ENCODE data around the gene BRPF3. TPM values are rescaled to one million over a fixed set of nuclear protein-coding genes. Genes with fewer than 3 reads are reported as not detected.

The BRPF3 gene
- total RNA-seq, 1 donor from 2014 or later, result 7.1 TPM

DNA sequence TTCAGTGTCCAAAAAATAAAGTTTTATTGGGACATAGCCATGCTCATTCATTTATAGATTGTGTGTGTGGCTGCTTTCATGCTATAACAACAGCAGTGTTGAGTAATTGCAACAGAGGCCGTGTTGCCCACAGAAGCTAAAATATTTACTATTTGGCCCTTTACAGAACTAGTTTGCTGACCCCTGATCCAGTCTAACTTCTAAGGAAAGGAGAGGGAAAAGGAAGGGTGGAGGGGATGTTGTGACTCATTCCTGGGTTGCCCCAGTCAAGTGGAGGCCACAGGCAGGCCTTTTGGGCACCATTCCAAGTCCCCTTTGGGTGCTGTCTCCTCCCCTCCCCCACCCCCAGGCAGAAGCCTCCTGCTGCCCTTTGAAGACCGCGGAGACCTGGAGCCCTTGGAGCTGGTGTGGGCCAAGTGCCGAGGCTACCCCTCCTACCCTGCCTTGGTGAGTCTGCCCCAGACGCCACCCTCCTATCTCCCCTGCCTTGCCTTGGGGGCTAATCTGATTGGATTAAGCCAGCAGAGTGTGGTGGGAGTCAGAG lies 28.4 kb downstream of the BRPF3 start:
- TF ChIP-seq, protein P1, sequence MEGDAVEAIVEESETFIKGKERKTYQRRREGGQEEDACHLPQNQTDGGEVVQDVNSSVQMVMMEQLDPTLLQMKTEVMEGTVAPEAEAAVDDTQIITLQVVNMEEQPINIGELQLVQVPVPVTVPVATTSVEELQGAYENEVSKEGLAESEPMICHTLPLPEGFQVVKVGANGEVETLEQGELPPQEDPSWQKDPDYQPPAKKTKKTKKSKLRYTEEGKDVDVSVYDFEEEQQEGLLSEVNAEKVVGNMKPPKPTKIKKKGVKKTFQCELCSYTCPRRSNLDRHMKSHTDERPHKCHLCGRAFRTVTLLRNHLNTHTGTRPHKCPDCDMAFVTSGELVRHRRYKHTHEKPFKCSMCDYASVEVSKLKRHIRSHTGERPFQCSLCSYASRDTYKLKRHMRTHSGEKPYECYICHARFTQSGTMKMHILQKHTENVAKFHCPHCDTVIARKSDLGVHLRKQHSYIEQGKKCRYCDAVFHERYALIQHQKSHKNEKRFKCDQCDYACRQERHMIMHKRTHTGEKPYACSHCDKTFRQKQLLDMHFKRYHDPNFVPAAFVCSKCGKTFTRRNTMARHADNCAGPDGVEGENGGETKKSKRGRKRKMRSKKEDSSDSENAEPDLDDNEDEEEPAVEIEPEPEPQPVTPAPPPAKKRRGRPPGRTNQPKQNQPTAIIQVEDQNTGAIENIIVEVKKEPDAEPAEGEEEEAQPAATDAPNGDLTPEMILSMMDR (conservative IDR thresholded peaks at IDR 0.05; ENCODE audit: low read depth, low read length), result no peak

DNA sequence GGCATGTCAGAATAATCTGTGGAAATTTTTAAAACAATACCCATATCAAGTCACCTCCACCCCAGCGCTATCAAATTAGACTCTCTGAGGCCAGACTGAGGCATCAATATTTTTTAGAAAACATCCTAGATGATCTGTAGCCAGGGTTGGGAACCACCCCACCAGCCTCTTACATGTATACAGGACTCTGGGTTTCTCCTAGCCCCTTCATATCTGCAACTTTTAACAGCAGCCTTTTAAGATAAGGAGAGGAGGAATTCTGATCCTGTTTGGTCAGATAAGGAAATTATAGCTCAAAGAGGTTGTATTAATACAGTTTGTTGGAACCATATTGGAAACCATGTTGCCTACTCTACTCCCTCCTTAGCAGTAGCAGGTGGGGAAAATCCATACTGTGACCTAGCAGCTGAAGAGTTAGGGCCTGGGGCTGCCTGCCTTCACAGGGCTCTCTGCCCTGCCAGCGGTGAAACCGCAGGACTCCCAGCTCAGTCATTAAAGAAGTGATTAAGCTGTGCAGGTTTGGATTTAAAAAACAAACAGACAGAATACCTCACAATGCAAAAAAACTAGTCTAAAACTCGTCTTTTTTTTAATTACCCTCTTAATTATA lies 30.0 kb downstream of the BRPF3 start:
- no peak overlapping the region for H3K4me3 ChIP-seq (ENCODE audit: low read depth, low read length)
- no peak for DNase-seq (ENCODE audit: low read depth)
- TF ChIP-seq, protein P1 (conservative IDR thresholded peaks at IDR 0.05; ENCODE audit: low read depth, low read length), result no peak

More for the DNA sequence above, 28.4 kb downstream of the BRPF3 start:
- DNase-seq (ENCODE audit: low read depth), result no peak
- no peak overlapping the region for H3K4me3 ChIP-seq (ENCODE audit: low read depth, low read length)

DNA sequence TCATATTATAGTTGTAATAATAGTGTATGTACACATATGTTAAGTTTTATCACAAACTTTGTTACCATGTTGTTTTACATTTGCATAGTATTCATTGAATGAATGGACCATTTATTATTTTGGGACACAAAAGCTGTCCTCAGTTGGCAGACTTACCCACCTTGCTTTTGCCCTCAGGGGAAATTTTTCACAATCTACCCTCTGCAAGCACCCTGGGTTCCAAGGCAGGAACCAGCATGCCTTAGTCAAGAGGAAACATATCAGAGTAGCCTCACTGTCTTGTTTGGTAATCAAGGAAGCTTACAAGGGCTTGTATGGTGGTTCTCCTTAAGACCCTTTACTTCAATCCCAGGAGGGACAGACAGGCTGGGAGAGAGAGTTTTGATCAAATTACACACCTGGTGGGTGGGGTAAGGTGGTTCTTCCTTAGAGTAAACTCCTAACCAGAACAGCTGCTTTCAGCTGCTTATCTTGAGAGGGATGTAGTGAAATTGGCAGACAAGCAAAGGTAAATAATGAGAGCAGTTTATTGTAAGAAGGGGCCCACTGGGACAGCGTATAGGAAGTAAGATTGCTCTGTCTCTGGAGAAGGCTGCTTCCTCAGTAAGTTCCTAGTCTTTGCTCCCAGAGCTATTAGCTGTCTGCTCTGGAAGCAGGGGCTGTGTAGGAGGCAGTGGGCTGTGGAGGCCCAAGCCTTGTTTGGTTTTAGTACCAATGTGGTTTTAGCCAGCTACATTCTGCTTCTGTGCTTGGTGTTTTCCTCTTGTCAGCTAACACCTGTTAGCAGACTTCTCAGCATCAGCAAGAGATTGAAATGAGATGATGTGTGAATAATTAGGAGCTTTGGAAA lies 31.1 kb downstream of the BRPF3 start:
- no peak for DNase-seq (ENCODE audit: low read depth)
- TF ChIP-seq, protein P1 (conservative IDR thresholded peaks at IDR 0.05; ENCODE audit: low read depth, low read length), result no peak
- no peak overlapping the region for H3K4me3 ChIP-seq (ENCODE audit: low read depth, low read length)

DNA sequence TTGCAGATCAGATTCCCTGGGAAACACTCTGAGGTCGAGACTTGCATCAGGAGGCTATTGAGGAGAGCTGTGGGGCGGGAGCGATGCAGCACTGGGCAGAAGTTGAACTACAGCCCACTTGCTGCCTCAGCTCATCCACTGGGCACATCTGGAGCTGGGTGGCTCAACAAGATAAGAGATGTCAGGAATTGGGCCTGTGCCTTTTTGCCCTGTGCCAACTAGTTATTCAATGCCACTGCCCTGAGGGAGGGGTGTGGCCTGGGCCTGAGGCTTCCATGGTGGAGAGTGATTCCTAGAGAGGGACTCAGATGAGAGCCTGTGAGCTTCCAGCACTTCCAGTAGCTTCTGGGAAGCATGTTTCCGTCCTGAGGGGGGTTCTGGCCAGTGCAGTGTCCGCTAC lies 32.7 kb downstream of the BRPF3 start:
- no peak for DNase-seq (ENCODE audit: low read depth)
- TF ChIP-seq, protein P1 (conservative IDR thresholded peaks at IDR 0.05; ENCODE audit: low read depth, low read length), result no peak

DNA sequence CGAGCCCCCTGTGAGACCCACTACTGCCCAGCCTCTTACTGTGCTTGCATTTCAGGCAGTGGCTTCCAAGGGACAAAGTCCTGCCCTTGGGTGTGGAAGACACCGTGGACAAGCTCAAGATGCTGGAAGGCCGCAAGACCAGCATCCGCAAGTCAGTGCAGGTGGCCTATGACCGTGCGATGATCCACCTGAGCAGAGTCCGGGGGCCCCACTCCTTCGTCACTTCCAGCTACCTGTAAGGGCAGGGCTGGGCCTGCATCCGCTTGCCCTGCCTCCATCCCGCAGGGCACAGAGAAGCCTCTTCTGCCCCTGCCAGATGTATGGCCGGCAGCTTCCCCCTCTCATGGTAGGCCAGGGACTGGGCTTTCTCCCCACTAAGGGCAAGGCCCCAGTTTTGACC lies 33.8 kb downstream of the BRPF3 start:
- DNase-seq (ENCODE audit: low read depth), result no peak
- H3K4me3 ChIP-seq (ENCODE audit: low read depth, low read length), result no peak overlapping the region
- TF ChIP-seq, protein P1 (conservative IDR thresholded peaks at IDR 0.05; ENCODE audit: low read depth, low read length), result no peak

More for the DNA sequence above, 32.7 kb downstream of the BRPF3 start:
- no peak overlapping the region for H3K4me3 ChIP-seq (ENCODE audit: low read depth, low read length)

DNA sequence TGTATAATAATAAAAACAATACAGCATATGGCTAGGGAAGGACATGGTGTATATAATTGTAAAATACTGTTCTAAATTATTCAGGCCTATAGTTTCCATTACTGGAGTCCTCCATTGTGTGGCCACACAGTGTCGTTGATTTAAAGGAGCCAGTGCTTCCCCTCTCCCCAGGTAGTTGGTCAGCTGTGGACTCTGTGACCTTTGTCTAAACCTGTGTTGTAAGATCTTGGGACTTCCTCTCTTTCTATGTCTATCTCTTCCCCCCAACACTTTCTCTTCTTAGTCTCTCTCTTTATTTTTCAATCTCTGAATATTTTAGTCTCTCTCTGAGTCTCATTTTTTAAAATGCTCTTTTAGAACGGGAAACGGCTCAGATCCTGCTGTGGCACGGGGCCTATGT lies 35.6 kb downstream of the BRPF3 start:
- no peak for DNase-seq (ENCODE audit: low read depth)
- TF ChIP-seq, protein P1 (conservative IDR thresholded peaks at IDR 0.05; ENCODE audit: low read depth, low read length), result no peak
- no peak overlapping the region for H3K4me3 ChIP-seq (ENCODE audit: low read depth, low read length)
